SW480 (cell line): Measurements from ENCODE around the gene CTNNA3.
"Not testable (repeated sequence)": the region's sequence is repeated elsewhere in the genome, so short reads cannot be mapped to it uniquely, and the experiment has no call there.

Experiments
- DNase-seq: peaks from one replicate; pipeline ENCODE4 v3.0.0-alpha.2; 2016; ENCODE audit warnings: low spot score

The CTNNA3 gene

DNA sequence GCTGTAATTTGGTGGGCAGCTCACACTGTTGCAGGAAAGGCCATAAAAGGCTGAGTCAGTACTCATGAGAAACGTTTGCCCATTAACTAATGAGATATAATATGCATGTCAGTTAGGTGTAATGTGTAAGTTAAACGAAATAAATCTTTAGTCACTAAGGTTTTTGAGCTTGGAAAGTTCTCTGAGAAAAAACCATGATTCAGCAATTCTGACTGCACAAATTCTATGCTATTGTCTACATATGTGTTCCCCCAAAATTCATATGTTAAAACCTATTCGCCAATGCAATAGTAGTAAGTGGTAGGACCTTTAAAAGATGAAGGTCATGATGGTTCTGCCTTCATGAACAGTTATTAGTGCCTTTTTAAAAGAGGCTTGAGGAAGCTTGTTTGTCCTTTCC, 1329.8 kb downstream of the CTNNA3 start:
- no peak for DNase-seq

DNA sequence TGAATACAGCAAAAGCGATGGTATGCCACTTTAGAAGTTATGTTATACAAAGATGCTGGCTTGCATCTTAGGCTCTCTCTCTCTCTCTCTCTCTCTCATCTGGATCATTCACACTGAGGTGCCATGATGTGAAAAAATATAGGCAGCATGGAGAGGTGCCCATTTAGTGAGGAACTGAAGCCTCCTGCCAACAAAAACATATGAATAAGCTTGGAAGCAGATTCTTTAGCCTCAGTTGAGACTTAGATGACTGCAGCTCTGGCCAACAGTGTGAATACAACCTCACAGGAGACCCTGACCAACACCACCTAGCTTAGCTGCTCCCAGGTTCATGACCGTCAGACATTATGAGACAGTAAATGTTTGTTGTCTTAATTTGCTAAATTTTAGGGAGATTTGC, 1330.3 kb downstream of the CTNNA3 start:
- no peak for DNase-seq

- no peak for DNase-seq
These were observed 1333.5 kb downstream of the CTNNA3 start for GRCh38 chr10:66362522-66362921.

DNA sequence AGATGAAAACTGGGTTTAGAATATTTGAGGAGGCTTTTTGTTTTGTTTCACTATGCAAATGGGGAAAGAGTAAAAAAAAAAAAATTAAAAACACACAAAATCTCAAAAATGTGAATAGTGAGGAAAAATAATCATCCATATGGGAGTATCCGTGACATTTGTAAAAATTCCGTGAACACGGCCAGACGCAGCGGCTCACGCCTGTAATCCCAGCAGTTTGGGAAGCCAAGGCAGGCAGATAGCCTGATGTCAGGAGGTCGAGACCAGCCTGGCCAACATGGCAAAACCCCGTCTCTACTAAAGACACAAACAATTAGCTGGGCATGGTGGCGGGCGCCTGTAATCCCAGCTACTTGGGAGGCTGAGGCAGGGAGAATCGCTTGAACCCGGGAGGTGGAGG, 1342.2 kb downstream of the CTNNA3 start:
- DNase-seq, result not testable (repeated sequence)

- no peak for DNase-seq
These were observed 1342.6 kb downstream of the CTNNA3 start for GRCh38 chr10:66353422-66353821.

GRCh38 chr10:66350622-66351399, 1345.2 kb downstream of the CTNNA3 start:
- DNase-seq, result no peak

DNA sequence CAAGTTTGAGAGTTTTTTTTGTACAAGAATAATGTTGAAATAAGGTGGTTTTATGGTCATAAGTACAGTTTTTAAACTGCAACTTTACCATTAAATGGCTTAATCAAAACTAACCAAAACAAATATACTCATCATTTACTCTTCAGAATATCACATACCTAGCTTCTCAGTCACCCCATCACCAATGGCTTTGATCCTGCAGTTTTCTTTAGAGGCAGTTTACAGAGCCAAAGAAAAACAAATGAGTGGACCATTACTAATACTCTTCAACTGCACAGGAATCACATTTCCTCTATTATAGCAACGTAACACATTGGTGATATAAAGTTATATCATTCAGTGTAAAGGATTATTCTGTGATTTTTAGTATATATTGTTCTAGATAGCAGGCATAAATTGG, 1346.3 kb downstream of the CTNNA3 start:
- DNase-seq, result no peak

DNA sequence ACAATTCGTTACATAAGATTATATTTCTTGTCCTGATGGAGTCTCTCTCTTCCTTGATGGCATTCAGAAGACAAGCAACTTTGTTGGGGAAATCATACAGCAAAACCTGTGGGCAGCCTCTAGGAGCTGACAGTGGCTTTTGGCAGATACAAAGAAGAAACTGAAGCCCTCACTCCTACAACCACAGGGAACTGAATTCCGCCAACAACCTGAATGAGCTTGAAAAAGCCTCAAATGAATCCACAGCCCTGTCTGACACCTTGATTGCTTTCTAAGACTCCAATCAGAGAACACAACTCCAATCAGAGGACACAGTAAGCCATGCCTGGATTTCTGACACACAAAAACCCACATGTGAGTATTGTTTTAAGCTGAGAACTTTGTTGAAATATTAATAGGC, 1346.9 kb downstream of the CTNNA3 start:
- DNase-seq, result no peak

DNA sequence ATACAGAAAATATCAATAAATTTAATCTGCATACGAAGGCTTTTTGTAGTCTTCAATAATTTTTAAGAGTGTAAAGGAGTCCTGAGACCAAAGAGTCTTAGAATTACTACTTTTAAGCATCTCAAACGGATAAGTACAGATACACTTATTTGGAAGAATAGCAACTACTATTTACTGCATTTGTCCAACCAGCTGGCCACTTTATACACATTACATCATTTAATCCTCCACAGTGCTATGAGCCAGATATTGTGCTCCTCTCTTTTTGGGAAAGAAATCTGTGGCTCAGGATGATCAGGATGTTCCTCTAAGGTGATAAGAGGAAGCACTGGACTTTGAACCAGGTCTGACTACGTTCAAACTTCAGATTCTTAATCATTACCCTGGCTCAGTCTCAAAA, 1358.8 kb downstream of the CTNNA3 start:
- DNase-seq, result no peak

DNA sequence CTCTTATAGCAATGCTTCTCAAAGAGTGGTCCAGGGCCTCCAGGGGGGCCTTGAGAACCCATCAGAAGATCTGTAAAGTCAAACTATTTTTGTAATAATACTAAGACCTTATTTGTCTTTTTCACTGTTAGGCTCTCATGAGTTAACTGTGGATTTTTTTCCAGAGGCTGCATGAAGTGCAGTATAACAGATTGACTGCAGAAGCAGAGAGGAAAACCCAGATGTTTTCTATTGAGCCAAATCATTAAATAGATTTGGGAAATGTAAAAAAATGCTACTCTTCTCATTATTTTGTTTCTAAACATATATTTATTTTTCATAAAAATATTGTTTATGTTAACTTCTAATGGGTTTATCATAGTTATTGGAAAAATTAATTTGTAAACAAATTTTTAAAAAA, 1359.2 kb downstream of the CTNNA3 start:
- DNase-seq, result no peak

DNA sequence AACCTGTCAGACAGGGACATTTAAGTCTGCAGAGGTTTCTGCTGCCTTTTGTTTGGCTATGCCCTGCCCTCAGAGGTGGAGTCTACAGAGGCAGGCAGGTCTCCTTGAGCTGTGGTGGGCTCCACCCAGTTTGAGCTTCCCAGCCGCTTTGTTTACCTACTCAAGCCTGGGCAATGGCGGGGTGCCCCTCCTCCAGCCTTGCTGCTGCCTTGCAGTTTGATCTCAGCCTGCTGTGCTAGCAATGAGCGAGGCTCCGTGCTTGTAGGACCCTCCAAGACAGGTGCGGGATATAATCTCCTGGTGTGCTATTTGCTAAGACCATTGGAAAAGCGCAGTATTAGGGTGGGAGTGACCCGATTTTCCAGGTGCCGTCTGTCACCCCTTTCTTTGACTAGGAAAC, 1360.2 kb downstream of the CTNNA3 start:
- DNase-seq, result not testable (repeated sequence)

- DNase-seq, result no peak
These were observed 1366.8 kb downstream of the CTNNA3 start for GRCh38 chr10:66329147-66329546.

DNA sequence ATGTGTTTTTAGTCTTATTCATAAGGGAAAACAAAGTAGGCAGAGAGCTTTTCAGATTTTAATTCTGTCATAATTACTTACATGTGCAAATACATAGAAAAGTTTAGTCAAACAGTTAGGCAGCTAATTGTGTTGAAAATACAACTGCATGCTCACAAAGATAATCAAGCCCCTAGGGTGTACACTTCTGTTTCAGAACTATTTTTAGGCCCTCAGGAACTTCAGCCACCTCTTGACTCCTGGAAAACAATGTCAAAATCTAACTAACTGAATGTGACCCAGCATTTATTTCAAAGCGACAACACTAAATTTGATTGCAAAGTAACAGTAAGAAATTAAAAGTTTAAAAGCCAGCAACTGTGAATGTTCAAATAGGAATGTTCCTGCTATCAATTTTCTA, 1369.1 kb downstream of the CTNNA3 start:
- DNase-seq, result no peak

- no peak for DNase-seq
These were observed 1373.2 kb downstream of the CTNNA3 start for GRCh38 chr10:66322777-66323176.

DNA sequence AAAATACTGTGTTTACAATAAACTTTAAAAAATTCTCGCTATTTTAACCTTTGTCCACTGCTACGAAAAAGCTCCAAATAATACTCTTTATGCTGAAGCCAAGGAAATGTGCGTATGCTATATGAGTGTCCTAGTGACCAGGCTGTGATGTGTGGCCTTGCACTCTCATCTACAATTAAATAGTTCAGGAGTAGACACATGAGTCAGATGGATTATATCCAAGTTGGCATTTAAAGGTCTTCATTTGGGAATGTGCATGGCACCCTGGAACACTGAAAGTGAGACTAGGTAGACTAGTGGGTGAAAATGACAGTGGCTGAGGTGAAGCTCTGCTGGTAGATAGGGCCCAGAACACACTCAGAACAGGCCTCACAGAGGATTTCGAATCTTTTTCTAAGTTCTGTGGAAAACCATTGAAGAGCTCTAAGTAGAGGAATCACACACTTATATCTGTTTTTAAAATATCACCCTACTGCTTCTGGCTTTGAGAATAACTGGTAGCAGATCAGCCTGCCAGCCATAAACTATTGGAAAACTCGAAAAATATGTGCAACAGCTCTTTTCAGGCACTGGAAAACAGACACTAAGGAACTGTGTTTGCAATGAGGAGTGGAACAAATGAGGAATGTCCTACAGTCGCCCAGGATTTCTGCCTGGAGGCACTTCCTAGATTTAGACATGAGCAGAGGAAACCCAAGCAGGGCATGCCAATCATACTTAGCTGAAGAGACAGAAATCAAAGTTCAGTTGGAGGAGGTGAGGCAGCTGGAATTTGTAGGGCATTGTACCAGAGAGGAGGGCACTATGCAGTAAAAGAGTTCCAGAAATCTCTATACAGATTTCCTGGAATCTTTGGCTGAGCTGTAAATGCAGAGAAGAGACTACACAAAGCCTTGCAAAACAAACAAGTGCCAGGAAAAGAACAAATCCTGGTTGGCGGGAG, 1374.0 kb downstream of the CTNNA3 start:
- DNase-seq, result peak; percentile 5

DNA sequence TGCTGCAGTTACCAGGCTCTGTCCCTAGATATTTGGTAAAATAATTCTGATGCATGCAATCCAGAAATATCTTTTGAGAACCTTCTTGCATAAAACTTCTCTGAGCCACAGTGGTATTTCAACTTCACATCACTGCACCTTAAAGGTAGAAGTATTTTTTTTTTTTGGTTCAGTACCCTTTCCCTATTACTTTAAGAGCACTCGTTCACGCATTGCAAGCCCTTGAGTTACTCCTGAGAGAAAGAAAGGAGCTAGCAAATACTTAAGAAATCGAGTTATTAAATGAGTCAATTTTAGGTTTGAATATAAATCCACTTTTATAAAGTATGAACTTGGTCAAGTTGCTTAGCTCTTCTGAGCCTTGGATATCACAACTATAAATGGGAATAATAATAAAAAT, 1377.2 kb downstream of the CTNNA3 start:
- DNase-seq, result no peak

GRCh38 chr10:66307826-66308225, 1388.2 kb downstream of the CTNNA3 start:
- DNase-seq, result no peak

DNA sequence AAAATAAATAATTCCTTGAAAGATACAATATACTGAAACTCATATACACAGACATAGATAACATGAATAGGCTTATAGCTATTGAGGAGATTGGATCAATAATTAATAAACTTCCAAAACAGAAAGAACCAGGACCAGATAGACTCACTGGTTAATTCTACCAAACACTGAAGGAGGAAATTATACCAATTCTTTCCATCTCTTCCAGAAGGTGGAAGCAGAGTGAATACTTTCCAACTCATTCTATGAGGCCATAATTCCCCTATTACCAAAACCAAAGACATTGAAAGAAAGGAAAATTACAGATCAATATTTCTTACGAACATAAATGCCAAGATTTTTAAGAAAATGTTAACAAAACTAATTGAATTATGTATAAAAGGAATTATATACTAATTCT, 1394.9 kb downstream of the CTNNA3 start:
- DNase-seq, result no peak

DNA sequence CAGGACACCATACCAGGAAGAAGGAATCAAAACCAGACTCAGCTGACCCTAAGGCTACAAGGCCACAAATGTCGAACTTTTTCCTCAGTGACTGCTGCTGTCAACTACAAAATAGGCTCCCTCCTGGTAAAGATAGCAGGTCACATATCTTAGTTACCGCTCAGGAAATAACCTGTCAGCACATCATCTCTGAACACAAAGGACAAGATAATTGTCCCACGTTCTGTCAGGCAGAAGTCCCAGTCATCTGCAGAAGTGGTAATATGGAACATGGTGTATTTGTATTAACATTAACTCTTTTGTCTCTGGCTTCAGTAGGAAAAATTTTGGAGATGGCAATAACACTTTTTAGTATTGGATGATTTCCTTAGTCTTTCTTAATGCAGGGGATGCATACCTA, 1400.4 kb downstream of the CTNNA3 start:
- no peak for DNase-seq

DNA sequence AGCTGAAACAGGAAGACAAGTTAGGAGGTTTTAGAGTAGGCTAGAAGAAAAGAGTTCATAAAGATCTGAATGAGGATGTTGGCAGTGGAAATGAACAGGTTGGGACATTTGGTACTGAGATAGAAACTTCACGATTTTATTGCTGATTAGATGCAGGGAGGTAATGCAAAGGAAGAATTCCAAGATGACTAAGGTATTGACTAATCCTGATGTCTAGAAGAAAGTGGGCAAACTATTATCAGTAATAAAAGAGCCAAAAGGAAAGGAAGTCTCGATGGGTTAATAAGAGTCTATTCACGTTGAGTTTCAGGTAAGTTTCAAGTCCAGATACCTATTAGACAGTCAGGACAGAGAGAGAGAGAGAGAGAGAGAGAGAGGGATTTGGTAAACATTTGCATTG, 1401.5 kb downstream of the CTNNA3 start:
- no peak for DNase-seq

DNA sequence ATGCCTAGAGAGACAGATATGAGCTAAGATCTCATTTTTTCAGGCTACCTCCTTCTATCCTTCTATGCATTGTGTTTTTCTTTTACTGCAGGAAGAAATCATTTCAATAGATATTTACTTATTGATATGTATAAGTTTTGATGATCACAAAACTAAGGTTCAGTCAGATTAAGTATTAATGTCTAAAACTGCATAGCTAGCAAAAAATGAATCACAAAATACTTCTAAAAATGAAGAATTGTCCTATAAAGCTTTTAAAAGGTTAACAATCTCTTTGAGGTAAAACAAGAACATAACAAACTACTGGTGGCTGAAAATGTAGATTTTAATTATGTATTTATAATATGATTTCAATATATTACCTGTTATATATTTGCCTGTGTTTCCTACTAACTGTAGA, 1403.1 kb downstream of the CTNNA3 start:
- no peak for DNase-seq

- DNase-seq, result no peak
These were observed 1403.5 kb downstream of the CTNNA3 start for GRCh38 chr10:66292456-66292855.

GRCh38 chr10:66291133-66291532, 1404.9 kb downstream of the CTNNA3 start:
- no peak for DNase-seq
